ENCODE measurements around the gene TNRC6C.

- TF ChIP-seq CTCF (conservative IDR thresholded peaks at IDR 0.05): no peak
- no peak for TF ChIP-seq ZFX (IDR thresholded peaks at IDR 0.05)
Observed at GRCh38 chr17:77951123-77951522, 7.4 kb upstream of the TNRC6C start.
